Muscle of leg (tissue), 11 donors: ENCODE measurements around the gene IL10. TPM values are rescaled to one million over a fixed set of nuclear protein-coding genes. Genes with fewer than 3 reads are reported as not detected.
"Not testable (repeated sequence)": the region's sequence is repeated elsewhere in the genome, so short reads cannot be mapped to it uniquely, and the experiment has no call there.

Experiments
- DNase-seq: peaks from one replicate; pipeline ENCODE4 v3.0.0; 2013
- H3K27ac ChIP-seq: one replicate; pipeline ENCODE4 v1.5.1; 2013; ENCODE audit warnings: mild to moderate bottlenecking, low read length, control low read depth
- H3K27me3 ChIP-seq: one replicate; pipeline ENCODE4 v1.6.1; 2013; ENCODE audit warnings: low read length; ENCODE audit not compliant: control insufficient read depth, insufficient read depth
- H3K36me3 ChIP-seq: one replicate; pipeline ENCODE4 v1.6.1; 2013; ENCODE audit warnings: low read length; ENCODE audit not compliant: control insufficient read depth, insufficient read depth
- H3K4me1 ChIP-seq: one replicate; pipeline ENCODE4 v1.6.1; 2013; ENCODE audit warnings: low read length; ENCODE audit not compliant: control insufficient read depth, insufficient read depth
- H3K4me3 ChIP-seq: one replicate; pipeline ENCODE4 v1.5.1; 2013; ENCODE audit warnings: low read length, control low read depth
- H3K9me3 ChIP-seq: replicated peaks from 2 replicates; pipeline ENCODE4 v1.6.1; 2013; ENCODE audit warnings: low read depth, low read length; ENCODE audit not compliant: control insufficient read depth
- WGBS: methylation state at CpG from one replicate; pipeline ENCODE4 v1.1.5; 2013; ENCODE audit warnings: missing lambda C conversion rate; ENCODE audit not compliant: insufficient coverage; 5-methylcytosine and 5-hydroxymethylcytosine counted together
- polyA plus RNA-seq, 8 donors: library from polyadenylated mRNA; unstranded; fragments of 120-200 nt; gene quantifications; one replicate each; pipeline versions ENCODE4 v1.2.1 to v1.2.3, GENCODE V29; 2013; ENCODE audit warnings: inconsistent platforms in 1 of 8, low replicate concordance in 1 of 8; ENCODE audit not compliant: insufficient read length in 8 of 8, insufficient read depth in 1 of 8
- total RNA-seq: library from RNA; stranded (reverse); fragments of 120-200 nt; gene quantifications from one replicate; pipeline ENCODE4 v1.2.4, GENCODE V29; 2013

The IL10 gene
- total and polyA plus RNA-seq, 9 donors, result 0.35 to 1.1 (median 0.53) TPM

GRCh38 chr1:206783506-206783905 is 11.2 kb upstream of the IL10 start:
- 98% methylated on average over 5 of the region's 7 CpGs for WGBS
- Histone ChIP-seq H3K27me3 (peaks cover 3% of the 10 kb centered on the region), H3K27ac (no peak overlapping the region), H3K36me3 (no peaks in the 10 kb centered on the region), H3K4me3 (no peak overlapping the region), H3K9me3 (no peaks in the 10 kb centered on the region), H3K4me1 (no peaks in the 10 kb centered on the region)
- no peak for DNase-seq

GRCh38 chr1:206782448-206782847 is 10.2 kb upstream of the IL10 start:
- H3K36me3 ChIP-seq, result no peaks in the 10 kb centered on the region
- H3K4me3 ChIP-seq, result no peak overlapping the region
- DNase-seq, result no peak
- no CpG with 5 or more reads among the region's 2 CpGs for WGBS
- H3K27me3 ChIP-seq, result peaks cover 3% of the 10 kb centered on the region
- no peaks in the 10 kb centered on the region for H3K9me3 ChIP-seq
- H3K4me1 ChIP-seq, result no peaks in the 10 kb centered on the region
- H3K27ac ChIP-seq, result no peak overlapping the region

- Histone ChIP-seq H3K36me3 (no peaks in the 10 kb centered on the region), H3K4me1 (no peaks in the 10 kb centered on the region), H3K9me3 (no peaks in the 10 kb centered on the region), H3K4me3 (no peak overlapping the region), H3K27me3 (peaks cover under 1% of the 10 kb centered on the region), H3K27ac (no peak overlapping the region)
- no peak for DNase-seq
- WGBS, result 38% methylated on average over 2 of the region's 2 CpGs
Observed at GRCh38 chr1:206779638-206780037, 7.3 kb upstream of the IL10 start.

- H3K36me3 ChIP-seq, DNase-seq, H3K27ac ChIP-seq, H3K4me1 ChIP-seq, H3K9me3 ChIP-seq, H3K27me3 ChIP-seq, H3K4me3 ChIP-seq: not testable (repeated sequence)
- 70% methylated on average over 6 of the region's 6 CpGs for WGBS
Observed at GRCh38 chr1:206778911-206779310, 6.6 kb upstream of the IL10 start.

- no peak for DNase-seq
- Histone ChIP-seq H3K36me3 (no peaks in the 10 kb centered on the region), H3K4me1 (no peaks in the 10 kb centered on the region), H3K4me3 (no peak overlapping the region), H3K9me3 (no peaks in the 10 kb centered on the region), H3K27me3 (peaks cover 3% of the 10 kb centered on the region), H3K27ac (no peak overlapping the region)
- WGBS, result 91% methylated on average over 5 of the region's 7 CpGs
Observed at GRCh38 chr1:206778031-206778430, 5.7 kb upstream of the IL10 start.

GRCh38 chr1:206776229-206776628 is 3.9 kb upstream of the IL10 start:
- Histone ChIP-seq H3K4me1 (no peaks in the 10 kb centered on the region), H3K27ac (no peak overlapping the region), H3K9me3 (no peaks in the 10 kb centered on the region), H3K27me3 (peaks cover 3% of the 10 kb centered on the region), H3K4me3 (no peak overlapping the region), H3K36me3 (no peaks in the 10 kb centered on the region)
- no CpG with 5 or more reads among the region's 4 CpGs for WGBS
- no peak for DNase-seq

GRCh38 chr1:206774093-206774492 is 1.8 kb upstream of the IL10 start:
- WGBS, result 49% methylated on average over 2 of the region's 3 CpGs

GRCh38 chr1:206771338-206771692 is 979 bp downstream of the IL10 start:
- no peak overlapping the region for H3K4me3 ChIP-seq

More at GRCh38 chr1:206774093-206774492, 1.8 kb upstream of the IL10 start:
- H3K27ac ChIP-seq, result no peak overlapping the region
- H3K36me3 ChIP-seq, result no peaks in the 10 kb centered on the region
- H3K4me1 ChIP-seq, result no peaks in the 10 kb centered on the region
- H3K9me3 ChIP-seq, result no peaks in the 10 kb centered on the region
- no peak overlapping the region for H3K4me3 ChIP-seq
- peaks cover 8% of the 10 kb centered on the region for H3K27me3 ChIP-seq
- DNase-seq, result no peak

GRCh38 chr1:206770531-206771337 is 1.6 kb downstream of the IL10 start, which contains the start of gene IL19:
TSS of gene IL19 (plus strand) at chr1:206770773. CDS start at chr1:206836663, 65,890 bp downstream.
- peak; percentile 64 for DNase-seq
- H3K4me3 ChIP-seq, result no peak within 1 kb of the TSS
- H3K4me1 ChIP-seq, result no peaks in the 10 kb centered on the region
- H3K27ac ChIP-seq, result no peak within 1 kb of the TSS
- no peaks in the 10 kb centered on the region for H3K9me3 ChIP-seq
- H3K27me3 ChIP-seq, result peaks cover 8% of the 10 kb centered on the region
- no peaks in the 10 kb centered on the region for H3K36me3 ChIP-seq
- WGBS, result 28% methylated on average over 4 of the region's 9 CpGs

More at GRCh38 chr1:206771338-206771692, 979 bp downstream of the IL10 start:
- Histone ChIP-seq H3K4me1 (no peaks in the 10 kb centered on the region), H3K36me3 (no peaks in the 10 kb centered on the region), H3K9me3 (no peaks in the 10 kb centered on the region), H3K27ac (no peak overlapping the region), H3K27me3 (peaks cover 8% of the 10 kb centered on the region)
- WGBS, result 82% methylated on average over 2 of the region's 4 CpGs
- no peak for DNase-seq

GRCh38 chr1:206769304-206769731 is 3.0 kb downstream of the IL10 start:
- H3K9me3 ChIP-seq, result no peaks in the 10 kb centered on the region
- H3K27ac ChIP-seq, result no peak overlapping the region
- H3K4me3 ChIP-seq, result no peak overlapping the region
- WGBS, result 66% methylated on average over 7 of the region's 7 CpGs
- no peak for DNase-seq
- H3K4me1 ChIP-seq, result no peaks in the 10 kb centered on the region
- peaks cover 6% of the 10 kb centered on the region for H3K27me3 ChIP-seq
- no peaks in the 10 kb centered on the region for H3K36me3 ChIP-seq
